ENCODE data around the gene STRIP2. TPM values are rescaled to one million over a fixed set of nuclear protein-coding genes. Genes with fewer than 3 reads are reported as not detected.

STRIP2 gene
- total RNA-seq, 1 donor from 2014 or later, result 9.1 TPM

- H3K27ac Mint-ChIP-seq (ENCODE audit: unreplicated experiment), result no peak overlapping the region
- no peak for TF ChIP-seq CTCF (IDR thresholded peaks at IDR 0.05; ENCODE audit: unreplicated experiment)
- H3K4me3 Mint-ChIP-seq (ENCODE audit: unreplicated experiment), result no peak overlapping the region
- peaks cover 3% of the 10 kb centered on the region for H3K27me3 Mint-ChIP-seq (ENCODE audit: unreplicated experiment)
- H3K9me3 Mint-ChIP-seq (ENCODE audit: unreplicated experiment), result no peaks in the 10 kb centered on the region
- no peaks in the 10 kb centered on the region for H3K36me3 Mint-ChIP-seq (ENCODE audit: low read depth, unreplicated experiment)
- DNase-seq (ENCODE audit: low spot score), result no peak
- H3K4me1 Mint-ChIP-seq (ENCODE audit: unreplicated experiment), result no peaks in the 10 kb centered on the region
These were observed 41.0 kb upstream of the STRIP2 start for GRCh38 chr7:129393255-129393654.

GRCh38 chr7:129394101-129394500 is 40.1 kb upstream of the STRIP2 start:
- no peak overlapping the region for H3K4me3 Mint-ChIP-seq (ENCODE audit: unreplicated experiment)
- TF ChIP-seq CTCF (IDR thresholded peaks at IDR 0.05; ENCODE audit: unreplicated experiment), result no peak
- H3K27ac Mint-ChIP-seq (ENCODE audit: unreplicated experiment), result no peak overlapping the region
- H3K27me3 Mint-ChIP-seq (ENCODE audit: unreplicated experiment), result peaks cover 3% of the 10 kb centered on the region
- no peaks in the 10 kb centered on the region for H3K36me3 Mint-ChIP-seq (ENCODE audit: low read depth, unreplicated experiment)
- DNase-seq (ENCODE audit: low spot score), result no peak
- H3K9me3 Mint-ChIP-seq (ENCODE audit: unreplicated experiment), result no peaks in the 10 kb centered on the region
- no peaks in the 10 kb centered on the region for H3K4me1 Mint-ChIP-seq (ENCODE audit: unreplicated experiment)

- TF ChIP-seq CTCF (IDR thresholded peaks at IDR 0.05; ENCODE audit: unreplicated experiment), result no peak
- Mint-ChIP-seq H3K27me3 (ENCODE audit: unreplicated experiment) (peaks cover 3% of the 10 kb centered on the region), H3K4me3 (ENCODE audit: unreplicated experiment) (no peak overlapping the region), H3K36me3 (ENCODE audit: low read depth, unreplicated experiment) (no peaks in the 10 kb centered on the region), H3K4me1 (ENCODE audit: unreplicated experiment) (peaks cover 5% of the 10 kb centered on the region), H3K9me3 (ENCODE audit: unreplicated experiment) (no peaks in the 10 kb centered on the region), H3K27ac (ENCODE audit: unreplicated experiment) (no peak overlapping the region)
- DNase-seq (ENCODE audit: low spot score), result no peak
These were observed 39.0 kb upstream of the STRIP2 start for GRCh38 chr7:129394982-129395914.

GRCh38 chr7:129401228-129401966 is 32.8 kb upstream of the STRIP2 start:
- Mint-ChIP-seq H3K4me3 (ENCODE audit: unreplicated experiment) (no peak overlapping the region), H3K27ac (ENCODE audit: unreplicated experiment) (no peak overlapping the region), H3K9me3 (ENCODE audit: unreplicated experiment) (no peaks in the 10 kb centered on the region), H3K27me3 (ENCODE audit: unreplicated experiment) (no peaks in the 10 kb centered on the region), H3K4me1 (ENCODE audit: unreplicated experiment) (peaks cover 5% of the 10 kb centered on the region), H3K36me3 (ENCODE audit: low read depth, unreplicated experiment) (no peaks in the 10 kb centered on the region)
- DNase-seq (ENCODE audit: low spot score), result no peak
- no peak for TF ChIP-seq CTCF (IDR thresholded peaks at IDR 0.05; ENCODE audit: unreplicated experiment)
